ENCODE data around the gene NKG7.

GRCh38 chr19:51365965-51366388, 6.5 kb downstream of the NKG7 start, which contains the start of gene ETFB:
- TF ChIP-seq CTCF (IDR thresholded peaks at IDR 0.05; ENCODE audit: insufficient read depth, low read length, poor library complexity, severe bottlenecking), result no peak
- no peak for TF ChIP-seq EZH2phosphoT487 (conservative IDR thresholded peaks at IDR 0.05; ENCODE audit: low read length)

All from SU-DHL-6 (cell line).